ENCODE data around the gene LSP1. TPM values are rescaled to one million over a fixed set of nuclear protein-coding genes. Genes with fewer than 3 reads are reported as not detected.

The LSP1 gene
- total and polyA plus RNA-seq, 2 of the 13 experiments (the other 11 are each of a cell fraction or from before 2014, with no cell fraction given), result 0.59 to 1.00 TPM

- TF ChIP-seq AKNA (CRISPR knock-in tag; IDR thresholded peaks at IDR 0.05; ENCODE audit: borderline replicate concordance) (no peak), ZNF713 (CRISPR knock-in tag; IDR thresholded peaks at IDR 0.05) (no peak), ZNF710 (CRISPR knock-in tag; IDR thresholded peaks at IDR 0.05; ENCODE audit: borderline replicate concordance) (no peak), MAF1 (CRISPR knock-in tag; IDR thresholded peaks at IDR 0.05; ENCODE audit: borderline replicate concordance) (no peak), NR1H2 (CRISPR knock-in tag; IDR thresholded peaks at IDR 0.05; ENCODE audit: borderline replicate concordance, low read depth) (no peak), TARDBP (CRISPR knock-in tag; IDR thresholded peaks at IDR 0.05) (peak; percentile 60; the same call in 1 of the 2 replicates), ZNF687 (CRISPR knock-in tag; IDR thresholded peaks at IDR 0.05) (peak; percentile 100), ZNF30 (CRISPR knock-in tag; IDR thresholded peaks at IDR 0.05) (no peak), ZNF577 (CRISPR knock-in tag; IDR thresholded peaks at IDR 0.05; ENCODE audit: borderline replicate concordance, low read depth) (no peak), CREBL2 (CRISPR knock-in tag; IDR thresholded peaks at IDR 0.05; ENCODE audit: borderline replicate concordance) (no peak), ZNF33B (CRISPR knock-in tag; IDR thresholded peaks at IDR 0.05) (0 out of 2 replicates have a peak, but pooled peaks have one; percentile 68), HNRNPLL (IDR thresholded peaks at IDR 0.05; ENCODE audit: low read depth, low read length, poor library complexity, severe bottlenecking) (no peak)
Observed at GRCh38 chr11:1830322-1831223, 22.3 kb upstream of the LSP1 start (continued).

All from HepG2 (cell line).